Measurements from ENCODE around the gene CD96.

- TF ChIP-seq SMC3 (conservative IDR thresholded peaks at IDR 0.05; ENCODE audit: poor library complexity): no peak
- TF ChIP-seq CTCF (IDR thresholded peaks at IDR 0.05; ENCODE audit: poor library complexity, severe bottlenecking): no peak
- no peak for TF ChIP-seq EP300 (conservative IDR thresholded peaks at IDR 0.05; ENCODE audit: poor library complexity, severe bottlenecking)
- no peak for TF ChIP-seq MXI1 (conservative IDR thresholded peaks at IDR 0.05; ENCODE audit: poor library complexity, severe bottlenecking)
- TF ChIP-seq EZH2 (IDR thresholded peaks at IDR 0.05; ENCODE audit: borderline replicate concordance, insufficient read depth, low read length, poor library complexity, severe bottlenecking): no peak
- TF ChIP-seq TAF1 (IDR thresholded peaks at IDR 0.05; ENCODE audit: low read depth): no peak
Measured at GRCh38 chr3:111676211-111677006, 134.4 kb downstream of the CD96 start.
